ENCODE measurements around the gene PPP1R16B.

The PPP1R16B gene

DNA sequence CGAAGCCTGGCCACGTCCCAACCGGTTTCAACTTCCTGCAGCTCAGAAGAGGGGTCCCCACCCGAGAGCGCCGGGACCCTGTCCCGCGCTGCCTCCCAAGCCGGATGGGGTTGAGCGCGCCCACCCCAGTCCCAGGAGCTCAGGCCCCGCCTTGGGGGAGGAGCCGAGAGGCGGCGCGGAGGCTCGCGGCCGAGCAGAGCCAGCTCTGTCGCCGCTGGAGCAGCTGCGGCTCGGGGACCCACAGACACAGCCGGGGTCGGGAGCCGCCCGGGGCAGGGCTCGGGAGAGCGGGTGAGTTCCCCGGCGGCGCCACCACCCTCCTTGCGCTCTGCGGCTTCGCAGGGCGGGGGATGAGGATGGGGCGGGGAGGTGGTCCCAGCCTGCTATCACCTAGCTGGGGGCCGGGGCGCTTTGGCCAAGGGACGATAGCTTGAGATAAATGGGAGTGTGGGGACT is at the start of gene PPP1R16B:
PPP1R16B (plus strand) TSS at position 196 of the 456 bp plus-strand sequence. CDS start 30,229 bp downstream, outside the sequence.
- H3K9ac ChIP-seq (ENCODE audit: low read depth, low read length): peak within 1 kb of the TSS; percentile 47; the same call in 1 of the 2 replicates
- H3K4me3 ChIP-seq (ENCODE audit: low read length): peak within 1 kb of the TSS; percentile 79
- H3K27me3 ChIP-seq (ENCODE audit: insufficient read depth, low read length): peaks cover 26% of the 10 kb centered on the region
- no peaks in the 10 kb centered on the region for H3K36me3 ChIP-seq (ENCODE audit: insufficient read depth, low read depth, low read length)
- H3K27ac ChIP-seq (ENCODE audit: low read length): no peak within 1 kb of the TSS
- H3K4me1 ChIP-seq (ENCODE audit: insufficient read depth, low read length): peaks cover 18% of the 10 kb centered on the region; the same call in 1 of the 2 replicates
- H3K9me3 ChIP-seq (ENCODE audit: insufficient read depth, low read depth, low read length): no peaks in the 10 kb centered on the region

DNA sequence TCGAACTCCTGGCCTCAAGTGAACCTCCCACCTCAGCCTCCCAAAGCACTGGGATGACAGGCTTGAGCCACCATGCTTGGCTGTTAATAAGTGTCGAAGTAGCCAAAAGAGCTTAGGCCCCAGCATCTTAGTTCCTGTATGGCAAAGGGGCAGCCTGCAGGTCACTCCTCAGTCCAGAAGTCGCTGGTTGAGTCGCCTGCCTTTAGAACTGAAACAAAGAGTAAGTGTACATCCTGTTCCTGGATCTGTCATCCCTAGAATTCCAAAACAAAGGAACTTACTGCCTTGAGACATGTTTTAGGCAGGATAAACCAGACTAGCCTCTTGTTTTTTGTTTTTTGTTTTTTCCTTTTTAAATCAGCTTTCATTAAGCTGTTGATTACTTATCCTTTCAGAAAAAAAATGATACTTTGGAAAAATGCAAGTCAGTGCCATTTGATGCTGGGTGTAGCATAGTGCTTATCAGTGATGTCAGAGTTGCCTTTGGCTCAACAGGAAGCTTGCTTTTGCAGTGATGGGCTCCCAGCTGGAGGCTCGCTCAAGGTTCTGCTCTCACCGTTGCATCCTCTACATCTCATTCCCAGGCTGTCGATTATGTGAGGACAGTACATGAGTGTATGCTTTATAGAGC is 48.2 kb upstream of the PPP1R16B start:
- Histone ChIP-seq H3K27ac (ENCODE audit: low read length) (no peak overlapping the region), H3K9ac (ENCODE audit: low read depth, low read length) (no peak overlapping the region), H3K27me3 (ENCODE audit: insufficient read depth, low read length) (no peaks in the 10 kb centered on the region), H3K9me3 (ENCODE audit: insufficient read depth, low read depth, low read length) (no peaks in the 10 kb centered on the region), H3K36me3 (ENCODE audit: insufficient read depth, low read depth, low read length) (peaks cover 87% of the 10 kb centered on the region), H3K4me3 (ENCODE audit: low read length) (no peak overlapping the region), H3K4me1 (ENCODE audit: insufficient read depth, low read length) (no peaks in the 10 kb centered on the region; the same call in 1 of the 2 replicates)

DNA sequence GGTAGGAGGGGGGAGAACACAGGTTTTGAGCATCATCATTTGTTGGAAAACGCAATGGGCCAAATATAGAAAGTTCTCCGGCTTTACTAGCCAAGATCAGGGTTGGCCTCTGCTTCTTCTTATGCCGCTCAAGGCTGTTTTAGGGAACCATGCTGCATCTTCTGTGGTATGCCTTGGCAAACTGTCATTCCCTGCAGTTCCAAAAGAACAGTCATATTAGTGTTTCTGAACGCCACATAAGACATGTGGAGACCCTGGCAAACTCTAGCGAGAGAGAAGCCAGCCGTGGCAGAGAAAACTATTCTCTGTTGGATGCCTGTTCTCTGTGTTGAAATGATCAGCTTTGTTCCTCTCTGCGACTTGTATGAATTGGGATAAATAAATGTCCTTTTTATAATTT is 46.4 kb upstream of the PPP1R16B start:
- H3K36me3 ChIP-seq (ENCODE audit: insufficient read depth, low read depth, low read length): peaks cover 91% of the 10 kb centered on the region
- H3K4me1 ChIP-seq (ENCODE audit: insufficient read depth, low read length): no peaks in the 10 kb centered on the region; the same call in 1 of the 2 replicates
- H3K4me3 ChIP-seq (ENCODE audit: low read length): no peak overlapping the region
- H3K9ac ChIP-seq (ENCODE audit: low read depth, low read length): no peak overlapping the region
- no peak overlapping the region for H3K27ac ChIP-seq (ENCODE audit: low read length)
- H3K27me3 ChIP-seq (ENCODE audit: insufficient read depth, low read length): no peaks in the 10 kb centered on the region
- no peaks in the 10 kb centered on the region for H3K9me3 ChIP-seq (ENCODE audit: insufficient read depth, low read depth, low read length)

DNA sequence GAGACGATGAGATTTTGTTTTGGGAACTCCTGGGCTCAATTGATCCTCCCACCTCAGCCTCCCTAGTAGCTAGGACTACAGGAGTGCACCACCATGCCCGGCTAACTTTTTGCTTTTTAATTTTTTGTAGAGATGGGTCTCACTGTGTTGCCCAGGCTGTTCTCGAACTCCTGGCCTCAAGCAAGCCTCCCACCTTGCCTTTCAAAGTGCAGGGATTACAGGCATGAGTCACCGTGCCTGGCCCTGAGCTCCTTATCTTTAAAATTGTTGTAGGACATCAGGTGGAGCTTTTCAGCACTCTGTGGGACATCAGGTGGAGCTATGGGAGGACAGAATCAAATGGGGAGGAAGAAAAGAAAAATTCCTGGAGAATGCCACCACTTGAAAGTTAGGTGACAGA is 44.5 kb upstream of the PPP1R16B start:
- Histone ChIP-seq H3K9me3 (ENCODE audit: insufficient read depth, low read depth, low read length) (no peaks in the 10 kb centered on the region), H3K27ac (ENCODE audit: low read length) (no peak overlapping the region), H3K36me3 (ENCODE audit: insufficient read depth, low read depth, low read length) (peaks cover 97% of the 10 kb centered on the region), H3K9ac (ENCODE audit: low read depth, low read length) (no peak overlapping the region), H3K4me1 (ENCODE audit: insufficient read depth, low read length) (no peaks in the 10 kb centered on the region; the same call in 1 of the 2 replicates), H3K27me3 (ENCODE audit: insufficient read depth, low read length) (no peaks in the 10 kb centered on the region), H3K4me3 (ENCODE audit: low read length) (no peak overlapping the region)

DNA sequence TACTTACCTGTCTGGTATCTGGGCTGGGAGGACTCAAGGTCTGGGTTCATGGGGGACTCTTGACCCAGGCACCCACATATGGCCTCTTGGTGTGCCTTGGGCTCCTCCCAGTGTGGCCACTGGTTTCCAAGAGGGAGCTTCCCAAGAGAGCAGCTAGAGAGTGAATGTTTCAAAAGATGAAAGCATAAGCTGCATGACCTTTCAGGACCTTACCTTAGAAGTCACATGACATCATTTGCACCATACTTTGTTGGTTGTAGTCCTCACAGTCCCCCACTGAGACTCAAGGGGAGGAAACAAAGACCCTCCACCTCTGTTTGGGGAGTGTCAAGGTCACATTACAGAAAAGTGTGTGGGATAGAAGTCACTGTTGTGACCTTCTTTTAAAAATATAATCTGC is 43.3 kb upstream of the PPP1R16B start:
- no peaks in the 10 kb centered on the region for H3K9me3 ChIP-seq (ENCODE audit: insufficient read depth, low read depth, low read length)
- no peak overlapping the region for H3K4me3 ChIP-seq (ENCODE audit: low read length)
- H3K27me3 ChIP-seq (ENCODE audit: insufficient read depth, low read length): no peaks in the 10 kb centered on the region
- no peak overlapping the region for H3K9ac ChIP-seq (ENCODE audit: low read depth, low read length)
- peaks cover 97% of the 10 kb centered on the region for H3K36me3 ChIP-seq (ENCODE audit: insufficient read depth, low read depth, low read length)
- no peak overlapping the region for H3K27ac ChIP-seq (ENCODE audit: low read length)
- H3K4me1 ChIP-seq (ENCODE audit: insufficient read depth, low read length): peaks cover 2% of the 10 kb centered on the region; the same call in 1 of the 2 replicates

DNA sequence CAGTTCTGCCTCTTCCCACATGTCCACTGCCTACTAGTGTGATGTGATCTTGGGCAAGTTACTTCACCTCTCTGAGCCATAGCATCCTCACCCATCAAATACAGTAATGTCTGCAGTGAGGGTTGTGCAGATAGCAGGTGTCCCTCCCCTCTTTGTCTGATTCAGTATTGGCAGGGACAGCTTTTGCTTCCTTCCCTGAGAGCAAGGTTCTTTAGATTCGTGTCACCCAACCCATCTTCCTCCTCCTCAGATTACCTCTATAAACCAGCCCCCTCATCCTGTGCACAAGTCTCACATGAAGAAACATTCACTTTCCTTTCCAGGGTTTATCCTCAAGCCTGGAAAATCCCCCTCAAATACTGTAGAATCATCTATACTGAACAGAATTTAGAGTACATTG is 41.9 kb upstream of the PPP1R16B start:
- Histone ChIP-seq H3K36me3 (ENCODE audit: insufficient read depth, low read depth, low read length) (peaks cover 99% of the 10 kb centered on the region), H3K27ac (ENCODE audit: low read length) (no peak overlapping the region), H3K9me3 (ENCODE audit: insufficient read depth, low read depth, low read length) (no peaks in the 10 kb centered on the region), H3K4me3 (ENCODE audit: low read length) (no peak overlapping the region), H3K9ac (ENCODE audit: low read depth, low read length) (no peak overlapping the region), H3K4me1 (ENCODE audit: insufficient read depth, low read length) (0 out of 2 replicates have a peak, but pooled peaks cover 2% of the 10 kb centered on the region), H3K27me3 (ENCODE audit: insufficient read depth, low read length) (no peaks in the 10 kb centered on the region)

DNA sequence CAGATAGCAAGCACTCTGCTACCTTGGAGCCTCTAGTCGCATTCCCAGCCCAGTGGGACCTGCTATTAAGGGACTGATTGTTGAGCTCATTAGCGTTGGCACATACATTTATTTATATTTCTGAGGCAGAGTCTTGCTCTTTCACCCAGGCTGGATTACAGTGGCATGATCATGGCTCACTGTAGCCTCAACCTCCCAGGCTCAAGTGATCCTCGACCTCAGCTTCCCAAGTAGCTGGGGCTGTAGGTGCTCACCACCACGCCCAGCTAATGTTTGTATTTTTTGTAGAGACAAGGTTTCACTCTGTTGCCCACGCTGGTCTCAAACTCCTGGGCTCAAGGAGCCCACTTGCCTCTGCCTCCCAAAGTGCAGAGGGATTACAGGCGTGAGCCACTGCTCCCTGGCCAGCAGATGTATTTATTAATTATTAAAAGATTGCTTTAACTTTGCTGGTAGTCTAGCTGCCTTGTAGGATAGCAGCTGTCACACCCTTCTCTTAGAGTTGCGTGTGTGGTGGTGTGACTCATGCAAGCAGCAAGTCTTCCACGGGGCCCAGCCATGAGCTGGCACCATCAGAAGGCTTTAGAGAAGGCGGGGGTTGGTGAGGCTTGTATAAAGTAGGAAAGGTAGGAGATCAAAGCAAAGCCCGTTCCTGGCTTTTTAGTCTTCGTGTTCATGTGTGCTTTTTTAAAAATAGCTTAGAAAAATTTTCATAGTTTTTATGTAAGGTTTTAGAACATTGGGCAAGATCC is 40.8 kb upstream of the PPP1R16B start:
- Histone ChIP-seq H3K9me3 (ENCODE audit: insufficient read depth, low read depth, low read length) (no peaks in the 10 kb centered on the region), H3K4me1 (ENCODE audit: insufficient read depth, low read length) (0 out of 2 replicates have a peak, but pooled peaks cover 2% of the 10 kb centered on the region), H3K4me3 (ENCODE audit: low read length) (no peak overlapping the region), H3K27ac (ENCODE audit: low read length) (no peak overlapping the region), H3K36me3 (ENCODE audit: insufficient read depth, low read depth, low read length) (peaks cover 99% of the 10 kb centered on the region), H3K9ac (ENCODE audit: low read depth, low read length) (no peak overlapping the region), H3K27me3 (ENCODE audit: insufficient read depth, low read length) (no peaks in the 10 kb centered on the region)

DNA sequence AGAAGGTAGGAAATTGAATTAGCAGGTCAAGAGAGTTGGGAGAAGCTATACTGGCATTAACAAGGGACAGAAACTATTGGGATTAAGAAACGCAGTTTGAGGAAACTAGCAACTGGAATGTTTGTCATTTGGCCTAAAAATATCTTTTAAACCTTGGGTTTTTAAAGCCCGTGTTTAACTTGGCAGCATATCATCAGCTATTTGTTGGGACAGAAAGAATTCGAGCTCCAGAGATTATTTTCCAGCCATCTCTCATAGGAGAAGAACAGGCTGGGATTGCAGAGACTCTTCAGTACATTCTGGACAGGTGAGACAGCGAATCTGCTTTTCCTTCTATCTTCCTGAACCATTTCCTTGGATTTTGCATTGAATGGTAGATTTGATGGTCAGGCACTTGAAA is 39.4 kb upstream of the PPP1R16B start:
- H3K27ac ChIP-seq (ENCODE audit: low read length): no peak overlapping the region
- H3K9me3 ChIP-seq (ENCODE audit: insufficient read depth, low read depth, low read length): no peaks in the 10 kb centered on the region
- H3K27me3 ChIP-seq (ENCODE audit: insufficient read depth, low read length): no peaks in the 10 kb centered on the region
- H3K36me3 ChIP-seq (ENCODE audit: insufficient read depth, low read depth, low read length): peaks cover 99% of the 10 kb centered on the region
- H3K4me1 ChIP-seq (ENCODE audit: insufficient read depth, low read length): 0 out of 2 replicates have a peak, but pooled peaks cover 2% of the 10 kb centered on the region
- no peak overlapping the region for H3K4me3 ChIP-seq (ENCODE audit: low read length)
- no peak overlapping the region; the same call in 1 of the 2 replicates for H3K9ac ChIP-seq (ENCODE audit: low read depth, low read length)

DNA sequence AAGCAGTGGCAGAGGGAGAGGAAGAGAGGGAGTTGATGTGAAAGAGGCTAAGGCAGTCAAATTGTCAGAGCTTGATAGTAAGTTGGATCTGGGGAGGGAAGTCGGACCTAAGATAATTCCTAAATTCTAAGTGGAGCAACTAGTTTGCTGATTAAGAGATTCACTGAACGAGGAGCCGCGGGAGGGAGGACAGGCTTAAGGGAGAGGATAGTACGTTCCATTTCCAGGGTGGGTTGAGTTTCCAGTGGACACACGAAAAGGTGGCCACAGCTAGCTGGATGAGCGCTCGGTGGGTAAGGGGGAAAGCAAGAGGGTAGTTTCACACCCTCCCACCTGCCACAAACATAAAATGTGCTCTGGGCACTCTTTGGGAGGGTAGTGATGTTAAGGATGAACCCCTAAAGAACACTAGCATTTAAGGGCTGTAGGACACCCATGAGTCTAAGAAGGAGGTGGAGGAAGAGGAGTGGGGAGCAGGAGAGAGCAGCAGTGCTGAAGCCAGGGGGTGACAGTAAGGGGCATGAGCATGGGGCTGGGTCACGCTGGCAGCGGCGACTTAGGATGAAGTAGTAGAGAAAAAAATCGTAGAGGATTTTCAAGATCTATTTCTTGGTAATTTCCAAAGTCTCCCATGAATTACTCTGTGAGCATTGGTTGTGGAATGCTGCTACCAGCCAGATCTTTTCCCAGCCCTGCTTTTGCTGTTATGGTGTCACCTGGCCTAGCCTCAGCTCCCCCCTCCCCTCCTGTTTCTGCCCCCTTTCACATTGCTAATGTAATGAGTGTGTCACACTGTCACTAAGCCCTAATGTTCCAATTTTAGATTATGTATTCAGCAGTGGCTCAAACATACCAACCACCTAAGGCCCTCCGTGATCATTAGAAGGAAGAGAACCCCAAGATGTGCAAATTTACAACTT is 35.9 kb upstream of the PPP1R16B start:
- Histone ChIP-seq H3K36me3 (ENCODE audit: insufficient read depth, low read depth, low read length) (peaks cover 95% of the 10 kb centered on the region), H3K9me3 (ENCODE audit: insufficient read depth, low read depth, low read length) (no peaks in the 10 kb centered on the region; the same call in 1 of the 2 replicates), H3K4me1 (ENCODE audit: insufficient read depth, low read length) (0 out of 2 replicates have a peak, but pooled peaks cover 2% of the 10 kb centered on the region), H3K4me3 (ENCODE audit: low read length) (no peak overlapping the region), H3K27ac (ENCODE audit: low read length) (no peak overlapping the region), H3K9ac (ENCODE audit: low read depth, low read length) (no peak overlapping the region), H3K27me3 (ENCODE audit: insufficient read depth, low read length) (no peaks in the 10 kb centered on the region)

DNA sequence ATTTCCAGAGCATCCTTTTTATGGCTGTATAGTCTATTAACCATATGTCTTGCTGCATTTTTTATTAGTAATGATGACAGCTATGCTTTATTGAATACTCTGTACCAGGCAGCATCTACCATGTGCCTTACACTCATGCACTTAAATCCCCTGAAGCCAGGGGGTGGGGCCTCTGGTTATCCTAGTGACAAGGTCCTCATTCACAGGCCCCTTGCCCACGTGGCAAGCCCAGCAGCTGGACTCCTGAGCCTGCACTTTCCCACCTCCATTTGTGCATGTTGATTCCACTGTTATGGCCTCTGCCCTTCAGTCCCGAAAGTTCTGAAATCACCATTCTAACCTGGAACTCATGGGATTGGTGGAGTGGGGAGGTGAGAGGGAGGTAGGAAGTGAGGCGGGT is 35.0 kb upstream of the PPP1R16B start:
- Histone ChIP-seq H3K9me3 (ENCODE audit: insufficient read depth, low read depth, low read length) (no peaks in the 10 kb centered on the region; the same call in 1 of the 2 replicates), H3K9ac (ENCODE audit: low read depth, low read length) (no peak overlapping the region), H3K36me3 (ENCODE audit: insufficient read depth, low read depth, low read length) (peaks cover 87% of the 10 kb centered on the region), H3K4me3 (ENCODE audit: low read length) (no peak overlapping the region), H3K27ac (ENCODE audit: low read length) (no peak overlapping the region), H3K4me1 (ENCODE audit: insufficient read depth, low read length) (0 out of 2 replicates have a peak, but pooled peaks cover 2% of the 10 kb centered on the region), H3K27me3 (ENCODE audit: insufficient read depth, low read length) (no peaks in the 10 kb centered on the region)

DNA sequence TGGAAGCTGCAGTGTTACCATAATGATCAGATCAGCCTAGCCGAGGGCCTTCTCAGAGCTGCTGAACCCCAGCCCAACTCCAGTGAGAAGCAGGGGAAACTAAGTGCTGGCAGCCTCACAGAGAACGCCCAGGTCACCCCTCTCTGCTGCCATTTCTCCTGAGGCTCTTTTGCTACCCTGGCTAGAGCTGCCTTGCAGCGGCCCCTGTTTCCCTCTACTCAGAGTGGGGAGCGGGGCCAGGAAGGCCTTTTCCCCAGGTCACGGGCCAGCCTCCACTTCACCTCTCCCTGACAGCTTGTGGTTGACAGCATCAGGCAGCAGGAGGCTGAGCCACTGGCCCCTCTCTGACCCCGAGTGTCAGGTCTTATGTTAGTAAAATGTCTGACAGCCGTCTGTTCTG is 34.5 kb upstream of the PPP1R16B start:
- Histone ChIP-seq H3K27me3 (ENCODE audit: insufficient read depth, low read length) (no peaks in the 10 kb centered on the region), H3K4me3 (ENCODE audit: low read length) (no peak overlapping the region), H3K9me3 (ENCODE audit: insufficient read depth, low read depth, low read length) (no peaks in the 10 kb centered on the region; the same call in 1 of the 2 replicates), H3K27ac (ENCODE audit: low read length) (no peak overlapping the region), H3K9ac (ENCODE audit: low read depth, low read length) (no peak overlapping the region), H3K4me1 (ENCODE audit: insufficient read depth, low read length) (0 out of 2 replicates have a peak, but pooled peaks cover 2% of the 10 kb centered on the region), H3K36me3 (ENCODE audit: insufficient read depth, low read depth, low read length) (peaks cover 82% of the 10 kb centered on the region)

Data from iPS-20b (cell line).